NB4 (cell line): ENCODE results near the gene FCRLB.

Experiments used
- DNase-seq: peaks from one replicate; pipeline ENCODE4 v3.0.0; 2010; ENCODE audit warnings: low read depth
- H3K4me3 ChIP-seq: one replicate; pipeline ENCODE4 v1.5.1; 2011; ENCODE audit warnings: mild to moderate bottlenecking, low read depth, low read length, moderate library complexity
- MYC ChIP-seq: IDR thresholded peaks from 2 replicates; pipeline ENCODE4 v1.6.1; 2011; ENCODE audit warnings: low read depth, low read length
- POLR2A ChIP-seq: IDR thresholded peaks from 2 replicates; pipeline ENCODE4 v1.6.1; 2011; ENCODE audit warnings: mild to moderate bottlenecking; ENCODE audit not compliant: insufficient read length; ENCODE audit errors: extremely low read depth
- TF ChIP-seq, protein P1 (sequence below): IDR thresholded peaks from one replicate; pipeline ENCODE4 v1.5.1; 2012; ENCODE audit warnings: low read depth, low read length
- TF ChIP-seq, protein P2 (sequence below): IDR thresholded peaks from 2 replicates; pipeline ENCODE4 v1.6.1; 2011; ENCODE audit warnings: low read depth, low read length

FCRLB gene

DNA sequence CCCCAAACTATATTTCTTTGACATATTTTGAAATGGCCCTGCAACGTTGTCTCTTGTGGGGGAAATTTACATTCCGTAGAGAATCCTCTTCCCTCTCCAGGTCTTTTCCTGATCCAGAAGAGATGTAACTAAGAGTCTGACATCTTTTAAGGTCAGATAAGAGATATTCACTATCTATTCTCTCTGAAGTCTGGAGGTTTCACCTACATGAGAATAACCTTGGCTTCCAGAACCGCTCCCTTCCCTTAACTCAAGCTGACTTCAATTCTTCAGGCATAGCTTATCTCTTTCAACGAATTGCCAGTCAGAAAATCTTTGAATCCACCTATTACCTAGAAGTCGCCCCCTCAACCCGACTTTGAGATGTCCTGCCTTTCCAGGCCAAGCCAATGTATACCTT lies 9.9 kb downstream of the FCRLB start:
- no peak overlapping the region for H3K4me3 ChIP-seq
- DNase-seq: no peak
- TF ChIP-seq, protein P1, sequence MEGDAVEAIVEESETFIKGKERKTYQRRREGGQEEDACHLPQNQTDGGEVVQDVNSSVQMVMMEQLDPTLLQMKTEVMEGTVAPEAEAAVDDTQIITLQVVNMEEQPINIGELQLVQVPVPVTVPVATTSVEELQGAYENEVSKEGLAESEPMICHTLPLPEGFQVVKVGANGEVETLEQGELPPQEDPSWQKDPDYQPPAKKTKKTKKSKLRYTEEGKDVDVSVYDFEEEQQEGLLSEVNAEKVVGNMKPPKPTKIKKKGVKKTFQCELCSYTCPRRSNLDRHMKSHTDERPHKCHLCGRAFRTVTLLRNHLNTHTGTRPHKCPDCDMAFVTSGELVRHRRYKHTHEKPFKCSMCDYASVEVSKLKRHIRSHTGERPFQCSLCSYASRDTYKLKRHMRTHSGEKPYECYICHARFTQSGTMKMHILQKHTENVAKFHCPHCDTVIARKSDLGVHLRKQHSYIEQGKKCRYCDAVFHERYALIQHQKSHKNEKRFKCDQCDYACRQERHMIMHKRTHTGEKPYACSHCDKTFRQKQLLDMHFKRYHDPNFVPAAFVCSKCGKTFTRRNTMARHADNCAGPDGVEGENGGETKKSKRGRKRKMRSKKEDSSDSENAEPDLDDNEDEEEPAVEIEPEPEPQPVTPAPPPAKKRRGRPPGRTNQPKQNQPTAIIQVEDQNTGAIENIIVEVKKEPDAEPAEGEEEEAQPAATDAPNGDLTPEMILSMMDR: no peak
- no peak for TF ChIP-seq POLR2A

DNA sequence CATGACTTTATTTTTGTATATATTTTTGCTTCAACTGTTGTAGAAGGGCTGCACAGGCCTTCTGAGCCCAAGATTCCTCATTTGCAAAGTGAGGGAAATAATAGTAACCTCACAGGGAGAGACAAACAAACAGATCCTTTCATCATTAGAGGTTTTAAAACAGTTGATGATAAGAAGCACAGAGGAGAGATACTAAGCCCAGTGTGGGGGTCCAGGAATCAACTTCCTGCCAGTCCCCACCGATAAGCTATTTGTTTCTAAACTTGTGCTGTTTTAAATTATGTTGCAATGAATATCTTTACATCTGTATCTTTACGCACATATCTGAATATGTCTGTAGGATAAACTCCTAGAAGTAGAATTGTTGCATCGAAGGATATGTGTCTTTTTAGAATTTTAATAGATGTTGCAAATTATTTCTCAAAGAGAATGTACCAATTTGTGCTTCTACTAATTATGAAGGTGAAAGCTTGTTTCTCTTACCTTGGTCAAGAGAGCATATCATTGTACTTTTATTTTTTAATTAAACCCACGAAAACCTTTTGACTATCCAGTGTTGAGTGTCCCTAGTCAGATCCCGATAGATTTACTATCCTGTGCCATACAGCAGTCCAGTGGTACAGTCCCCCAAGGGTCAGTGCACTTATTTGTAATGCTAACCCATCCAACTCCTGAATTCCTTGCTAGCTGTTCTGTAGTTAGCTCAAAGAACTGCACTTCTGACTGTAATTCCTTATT lies 10.8 kb downstream of the FCRLB start:
- TF ChIP-seq MYC: no peak
- TF ChIP-seq POLR2A: no peak
- TF ChIP-seq, protein P2, sequence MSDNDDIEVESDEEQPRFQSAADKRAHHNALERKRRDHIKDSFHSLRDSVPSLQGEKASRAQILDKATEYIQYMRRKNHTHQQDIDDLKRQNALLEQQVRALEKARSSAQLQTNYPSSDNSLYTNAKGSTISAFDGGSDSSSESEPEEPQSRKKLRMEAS: no peak
- TF ChIP-seq, protein P1: no peak
- DNase-seq: no peak
- no peak overlapping the region for H3K4me3 ChIP-seq

DNA sequence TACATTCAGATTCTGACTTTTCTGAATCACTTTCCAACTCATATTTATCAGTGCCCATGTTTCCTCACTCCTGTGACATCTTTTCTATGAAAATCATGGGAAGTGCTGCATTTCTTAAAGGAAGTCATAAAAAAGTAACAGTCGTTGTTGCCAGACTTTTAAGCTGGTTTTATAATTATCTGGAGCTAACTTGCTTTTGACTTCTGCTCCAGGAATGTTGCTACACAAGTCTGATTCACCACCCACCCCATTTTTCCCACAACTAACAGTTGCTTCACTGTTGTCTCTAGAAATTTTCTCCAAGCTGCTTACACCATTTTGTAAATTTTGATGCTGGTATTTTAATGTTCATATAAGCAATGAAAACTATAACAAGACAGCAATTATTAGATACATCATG lies 12.2 kb downstream of the FCRLB start:
- no peak overlapping the region for H3K4me3 ChIP-seq
- DNase-seq: peak; percentile 87
- TF ChIP-seq, protein P2: 0 out of 2 replicates have a peak, but pooled peaks have one; percentile 7
- TF ChIP-seq, protein P1: no peak

DNA sequence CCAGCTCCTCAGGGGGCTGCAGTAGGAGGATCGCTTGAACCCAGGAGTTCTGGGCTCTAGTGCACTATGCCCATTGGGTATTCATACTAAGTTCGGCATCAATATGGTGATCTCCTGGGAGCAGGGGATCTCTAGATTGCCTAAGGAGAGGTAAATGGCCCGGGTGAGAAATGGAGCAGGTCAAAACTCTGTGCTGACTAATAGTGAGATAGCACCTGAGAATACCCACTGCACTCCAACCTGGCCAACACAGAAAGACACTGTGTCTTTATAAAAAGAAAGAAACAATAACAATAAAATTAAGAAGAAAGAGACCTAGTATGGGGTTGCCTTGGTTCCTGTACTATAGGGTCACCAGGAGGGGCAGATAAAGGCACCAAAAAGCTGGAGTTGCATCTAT lies 14.5 kb downstream of the FCRLB start:
- H3K4me3 ChIP-seq: no peak overlapping the region
- TF ChIP-seq, protein P2: no peak
- TF ChIP-seq, protein P1: no peak
- no peak for TF ChIP-seq MYC
- TF ChIP-seq POLR2A: no peak
- DNase-seq: no peak

DNA sequence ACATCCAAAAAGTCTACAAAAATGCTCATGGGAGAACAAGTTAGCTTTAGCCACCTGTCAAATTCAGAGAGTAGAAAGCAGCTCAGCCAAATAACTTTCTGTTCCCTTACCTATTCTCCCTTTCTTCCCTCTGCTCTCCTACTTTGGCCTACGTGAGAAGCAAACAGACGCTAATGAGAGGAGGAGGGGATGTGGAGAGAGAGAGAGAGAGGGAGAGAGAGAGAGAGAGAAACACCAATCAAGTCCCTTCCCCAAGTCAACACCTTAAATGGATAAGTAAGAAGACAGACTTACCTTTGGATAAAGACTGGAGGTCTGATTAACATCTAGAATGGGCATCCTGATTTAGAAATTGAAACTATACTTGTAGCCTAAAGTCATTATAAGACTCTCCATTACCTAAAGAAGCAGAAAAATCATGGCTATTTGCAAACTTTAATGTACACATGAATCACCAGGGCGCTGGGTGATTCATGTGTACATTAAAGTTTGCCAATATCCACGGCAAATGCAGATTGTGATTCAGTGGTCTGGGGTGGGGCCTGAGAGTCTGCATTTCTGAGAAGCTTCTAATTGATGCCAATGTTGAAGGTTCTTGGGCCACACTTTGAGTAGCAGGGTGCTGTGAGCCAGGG lies 15.1 kb downstream of the FCRLB start:
- H3K4me3 ChIP-seq: no peak overlapping the region
- no peak for DNase-seq
- TF ChIP-seq, protein P2: no peak
- TF ChIP-seq, protein P1: no peak
- TF ChIP-seq MYC (no peak), POLR2A (no peak)
